ENCODE results near the gene CATSPERZ.

DNA sequence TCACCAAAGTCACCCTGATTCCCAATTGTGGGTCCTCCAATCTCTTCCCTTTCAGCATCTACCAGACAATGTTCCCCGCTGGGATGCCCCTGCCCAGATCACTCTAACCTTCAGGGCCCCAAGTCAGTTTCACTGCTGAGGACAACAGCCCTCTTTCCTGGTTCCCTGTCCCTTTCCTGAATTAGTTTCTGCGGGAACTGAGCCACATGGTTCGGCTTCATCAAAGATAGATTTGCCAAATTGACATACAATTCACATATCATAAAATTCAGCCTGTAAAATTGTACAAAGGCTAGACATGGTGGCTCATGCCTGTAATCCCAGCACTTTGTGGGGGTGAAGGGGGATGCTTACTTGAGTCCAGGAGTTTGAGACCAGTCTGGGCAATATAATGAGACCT is 27.8 kb downstream of the CATSPERZ start:
- TF ChIP-seq, protein P1, sequence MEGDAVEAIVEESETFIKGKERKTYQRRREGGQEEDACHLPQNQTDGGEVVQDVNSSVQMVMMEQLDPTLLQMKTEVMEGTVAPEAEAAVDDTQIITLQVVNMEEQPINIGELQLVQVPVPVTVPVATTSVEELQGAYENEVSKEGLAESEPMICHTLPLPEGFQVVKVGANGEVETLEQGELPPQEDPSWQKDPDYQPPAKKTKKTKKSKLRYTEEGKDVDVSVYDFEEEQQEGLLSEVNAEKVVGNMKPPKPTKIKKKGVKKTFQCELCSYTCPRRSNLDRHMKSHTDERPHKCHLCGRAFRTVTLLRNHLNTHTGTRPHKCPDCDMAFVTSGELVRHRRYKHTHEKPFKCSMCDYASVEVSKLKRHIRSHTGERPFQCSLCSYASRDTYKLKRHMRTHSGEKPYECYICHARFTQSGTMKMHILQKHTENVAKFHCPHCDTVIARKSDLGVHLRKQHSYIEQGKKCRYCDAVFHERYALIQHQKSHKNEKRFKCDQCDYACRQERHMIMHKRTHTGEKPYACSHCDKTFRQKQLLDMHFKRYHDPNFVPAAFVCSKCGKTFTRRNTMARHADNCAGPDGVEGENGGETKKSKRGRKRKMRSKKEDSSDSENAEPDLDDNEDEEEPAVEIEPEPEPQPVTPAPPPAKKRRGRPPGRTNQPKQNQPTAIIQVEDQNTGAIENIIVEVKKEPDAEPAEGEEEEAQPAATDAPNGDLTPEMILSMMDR (IDR thresholded peaks at IDR 0.05): no peak
- TF ChIP-seq POLR2A (IDR thresholded peaks at IDR 0.05): no peak
- no peak for TF ChIP-seq EP300 (IDR thresholded peaks at IDR 0.05)

All from ovary (tissue), 3 donors.